Activated naive CD4-positive, alpha-beta T cell treated with anti-CD3 and anti-CD28 coated beads for 36 hours (primary cell): ENCODE measurements around the gene WWP2. TPM values are rescaled to one million over a fixed set of nuclear protein-coding genes. Genes with fewer than 3 reads are reported as not detected.
"Not testable (repeated sequence)": the region's sequence is repeated elsewhere in the genome, so short reads cannot be mapped to it uniquely, and the experiment has no call there.

Source experiments
- CTCF ChIA-PET: fragments of 350-600 bp; sonication (Branson Sonifier 250); formaldehyde crosslinking; loops from one replicate; lab custom pipeline; 2021; ENCODE audit warnings: antibody characterized with exemption; lab: Charles Lee
- DNase-seq: peaks from one replicate; pipeline ENCODE4 v3.0.0-alpha.2; 2020
- H3K27ac Mint-ChIP-seq: one replicate; pipeline ENCODE4 v1.8.0; 2021; ENCODE audit warnings: mild to moderate bottlenecking, mixed read lengths
- H3K27me3 Mint-ChIP-seq: one replicate; pipeline ENCODE4 v1.8.0; 2021; ENCODE audit warnings: low read depth, mixed read lengths
- H3K36me3 Mint-ChIP-seq: one replicate; pipeline ENCODE4 v1.8.0; 2021; ENCODE audit warnings: low read depth, mixed read lengths
- H3K4me1 Mint-ChIP-seq: one replicate; pipeline ENCODE4 v1.8.0; 2021; ENCODE audit warnings: low read depth, mixed read lengths
- H3K4me3 Mint-ChIP-seq: one replicate; pipeline ENCODE4 v1.8.0; 2021; ENCODE audit warnings: mild to moderate bottlenecking, moderate library complexity, mixed read lengths
- H3K9me3 Mint-ChIP-seq: one replicate; pipeline ENCODE4 v1.8.0; 2021; ENCODE audit warnings: mixed read lengths
- intact Hi-C: fragments of 100-400 bp; cut with micrococcal nuclease; formaldehyde crosslinking; loops from one replicate; pipeline ENCODE4 v1.15.1; 2023
- total RNA-seq, 2 experiments: library from RNA; stranded (reverse); gene quantifications; one replicate each; pipeline ENCODE4 v1.2.3, GENCODE V29; 2021

Gene WWP2
- total RNA-seq, 2 experiments from 2014 or later: 27.7 to 32.3 TPM

GRCh38 chr16:69775563-69775962, 13.4 kb downstream of the WWP2 start:
- peaks cover 17% of the 10 kb centered on the region for H3K9me3 Mint-ChIP-seq
- H3K27ac Mint-ChIP-seq: no peak overlapping the region
- DNase-seq: no peak
- CTCF ChIA-PET: interaction anchor here (1.8 kb wide), 1 partner anchor 21 kb away, joined by 5 read pairs; the partner anchor contains the start of gene NOB1
- H3K4me3 Mint-ChIP-seq: no peak overlapping the region
- H3K36me3 Mint-ChIP-seq: peaks cover 24% of the 10 kb centered on the region
- intact Hi-C loops: no loop called here
- no peaks in the 10 kb centered on the region for H3K27me3 Mint-ChIP-seq
- peaks cover 37% of the 10 kb centered on the region for H3K4me1 Mint-ChIP-seq

- H3K9me3 Mint-ChIP-seq: peaks cover 14% of the 10 kb centered on the region
- H3K36me3 Mint-ChIP-seq: peaks cover 18% of the 10 kb centered on the region
- CTCF ChIA-PET: no interaction called here
- no peaks in the 10 kb centered on the region for H3K27me3 Mint-ChIP-seq
- intact Hi-C loops: no loop called here
- no peak overlapping the region for H3K4me3 Mint-ChIP-seq
- no peak overlapping the region for H3K27ac Mint-ChIP-seq
- H3K4me1 Mint-ChIP-seq: peaks cover 9% of the 10 kb centered on the region
- DNase-seq: no peak
Observed at GRCh38 chr16:69779724-69780123, 17.6 kb downstream of the WWP2 start.

- H3K9me3 Mint-ChIP-seq: peaks cover 1% of the 10 kb centered on the region
- peaks cover 4% of the 10 kb centered on the region for H3K4me1 Mint-ChIP-seq
- no peak overlapping the region for H3K4me3 Mint-ChIP-seq
- H3K27ac Mint-ChIP-seq: no peak overlapping the region
- H3K27me3 Mint-ChIP-seq: no peaks in the 10 kb centered on the region
- intact Hi-C loops: no loop called here
- CTCF ChIA-PET: no interaction called here
- H3K36me3 Mint-ChIP-seq: peaks cover 4% of the 10 kb centered on the region
- no peak for DNase-seq
Observed at GRCh38 chr16:69781118-69781517, 19.0 kb downstream of the WWP2 start.

- Mint-ChIP-seq H3K36me3 (peaks cover 7% of the 10 kb centered on the region), H3K27ac (no peak overlapping the region), H3K27me3 (no peaks in the 10 kb centered on the region), H3K9me3 (no peaks in the 10 kb centered on the region), H3K4me3 (no peak overlapping the region), H3K4me1 (peaks cover 4% of the 10 kb centered on the region)
- CTCF ChIA-PET: interaction anchor here (1.7 kb wide), 1 partner anchor 146 kb away, joined by 5 read pairs; no protein-coding TSS in a partner anchor
- intact Hi-C loops: no loop called here
- DNase-seq: no peak
Observed at GRCh38 chr16:69784586-69784985, 22.5 kb downstream of the WWP2 start.

GRCh38 chr16:69787883-69788282, 25.8 kb downstream of the WWP2 start:
- CTCF ChIA-PET: interaction anchor here (2.0 kb wide), 1 partner anchor 9 kb away, joined by 8 read pairs; no protein-coding TSS in a partner anchor
- H3K9me3 Mint-ChIP-seq: no peaks in the 10 kb centered on the region
- no peaks in the 10 kb centered on the region for H3K4me1 Mint-ChIP-seq
- intact Hi-C loops: no loop called here
- no peak overlapping the region for H3K4me3 Mint-ChIP-seq
- H3K27me3 Mint-ChIP-seq: no peaks in the 10 kb centered on the region
- H3K36me3 Mint-ChIP-seq: peaks cover 7% of the 10 kb centered on the region
- DNase-seq: no peak
- H3K27ac Mint-ChIP-seq: no peak overlapping the region

DNA sequence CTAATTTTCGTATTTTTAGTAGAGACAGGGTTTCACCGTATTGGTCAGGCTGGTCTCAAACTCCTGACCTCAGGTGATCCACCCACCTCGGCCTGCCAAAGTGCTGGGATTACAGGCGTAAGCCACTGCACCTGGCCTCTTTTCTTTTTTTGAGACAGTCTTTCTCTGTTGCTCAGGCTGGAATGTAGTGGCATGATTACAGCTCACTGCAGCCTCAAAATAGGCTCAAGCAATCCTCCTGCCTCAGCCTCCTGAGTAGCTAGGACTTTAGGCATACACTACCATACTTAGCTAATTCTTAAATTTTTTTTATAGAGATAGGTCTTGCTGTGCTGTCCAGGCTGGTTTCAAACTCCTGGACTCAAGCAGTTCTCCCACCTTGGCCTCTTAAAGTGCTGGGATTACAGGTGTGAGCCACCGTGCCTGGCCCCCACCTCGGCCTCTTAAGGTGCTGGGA, 29.3 kb downstream of the WWP2 start:
- intact Hi-C loops, H3K4me3 Mint-ChIP-seq, DNase-seq, H3K9me3 Mint-ChIP-seq, H3K27me3 Mint-ChIP-seq, H3K4me1 Mint-ChIP-seq, H3K27ac Mint-ChIP-seq, H3K36me3 Mint-ChIP-seq: not testable (repeated sequence)
- CTCF ChIA-PET: interaction anchor here (0.7 to 1.1 kb wide), 3 partner anchors 21 to 507 kb away, joined by 3 to 4 read pairs (median 3); no protein-coding TSS in a partner anchor

GRCh38 chr16:69793526-69793925, 31.4 kb downstream of the WWP2 start:
- DNase-seq: no peak
- CTCF ChIA-PET: interaction anchor here (2.0 kb wide), 1 partner anchor 137 kb away, joined by 10 read pairs; no protein-coding TSS in a partner anchor
- Mint-ChIP-seq H3K4me1 (no peaks in the 10 kb centered on the region), H3K27me3 (no peaks in the 10 kb centered on the region), H3K4me3 (no peak overlapping the region), H3K36me3 (peaks cover 2% of the 10 kb centered on the region), H3K27ac (no peak overlapping the region), H3K9me3 (no peaks in the 10 kb centered on the region)
- intact Hi-C loops: no loop called here

- intact Hi-C loops: no loop called here
- no peaks in the 10 kb centered on the region for H3K27me3 Mint-ChIP-seq
- no peaks in the 10 kb centered on the region for H3K4me1 Mint-ChIP-seq
- no peak overlapping the region for H3K27ac Mint-ChIP-seq
- H3K4me3 Mint-ChIP-seq: no peak overlapping the region
- no peaks in the 10 kb centered on the region for H3K9me3 Mint-ChIP-seq
- peaks cover 6% of the 10 kb centered on the region for H3K36me3 Mint-ChIP-seq
- no peak for DNase-seq
- CTCF ChIA-PET: interaction anchor here (0.6 to 2.0 kb wide), 5 partner anchors 11 to 136 kb away, joined by 3 to 10 read pairs (median 3); no protein-coding TSS in a partner anchor
Observed at GRCh38 chr16:69794486-69794885, 32.4 kb downstream of the WWP2 start.

DNA sequence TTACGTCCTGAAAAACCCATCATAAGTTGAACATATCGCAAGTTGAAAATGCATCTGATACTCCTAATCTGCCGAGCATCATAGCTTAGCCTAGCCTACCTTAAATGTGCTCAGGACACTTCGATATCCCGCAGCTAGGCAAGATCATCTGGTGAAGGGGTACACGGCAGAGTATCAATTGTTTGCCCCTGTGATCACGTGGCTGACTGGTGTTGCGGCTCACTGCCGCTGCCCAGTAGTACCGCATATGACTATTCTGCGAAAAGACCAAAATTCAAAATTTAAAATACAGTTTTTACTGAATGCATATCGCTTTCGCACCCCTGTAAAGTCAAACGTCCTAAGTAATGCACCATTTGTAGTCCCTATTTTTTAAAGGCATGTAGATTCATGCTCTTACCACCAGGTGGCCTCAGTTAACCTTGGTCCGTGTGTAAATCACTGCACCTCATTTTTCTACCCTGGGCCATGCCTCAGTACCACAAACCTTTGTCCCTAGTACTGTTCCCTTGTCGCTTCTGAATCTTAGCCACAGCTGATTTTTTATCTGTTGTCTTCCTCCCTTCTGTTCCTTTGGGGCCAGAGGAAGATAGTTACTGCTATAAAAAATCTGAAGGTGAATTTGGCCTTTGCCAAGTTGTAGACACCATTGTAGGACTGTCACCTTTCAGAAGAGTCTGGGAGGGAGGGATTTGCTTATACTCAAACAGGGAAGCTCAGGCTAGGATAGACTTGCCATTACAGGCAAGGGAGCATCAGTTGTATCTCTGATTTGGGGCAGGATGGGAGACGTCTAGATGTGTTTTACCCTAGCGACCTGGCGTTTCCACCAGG, 34.4 kb downstream of the WWP2 start:
- H3K4me1 Mint-ChIP-seq: no peaks in the 10 kb centered on the region
- H3K9me3 Mint-ChIP-seq: no peaks in the 10 kb centered on the region
- H3K27me3 Mint-ChIP-seq: no peaks in the 10 kb centered on the region
- H3K4me3 Mint-ChIP-seq: no peak overlapping the region
- intact Hi-C loops: loop anchor here (1.0 to 2.0 kb wide), 3 partner anchors 62 to 857 kb away; no protein-coding TSS in a partner anchor
- peaks cover 7% of the 10 kb centered on the region for H3K36me3 Mint-ChIP-seq
- peak; percentile 41 for DNase-seq
- H3K27ac Mint-ChIP-seq: no peak overlapping the region
- CTCF ChIA-PET: interaction anchor here (0.5 to 2.6 kb wide), 11 partner anchors 9 to 963 kb away, joined by 3 to 14 read pairs (median 3); no protein-coding TSS in a partner anchor

GRCh38 chr16:69798466-69798865, 36.3 kb downstream of the WWP2 start:
- Mint-ChIP-seq H3K4me3 (no peak overlapping the region), H3K9me3 (no peaks in the 10 kb centered on the region), H3K27ac (no peak overlapping the region), H3K4me1 (no peaks in the 10 kb centered on the region), H3K27me3 (no peaks in the 10 kb centered on the region), H3K36me3 (peaks cover 12% of the 10 kb centered on the region)
- no peak for DNase-seq
- CTCF ChIA-PET: interaction anchor here (0.6 to 1.1 kb wide), 2 partner anchors 8 to 70 kb away, joined by 3 to 5 read pairs; no protein-coding TSS in a partner anchor
- intact Hi-C loops: no loop called here

GRCh38 chr16:69799611-69800031, 37.5 kb downstream of the WWP2 start:
- H3K36me3 Mint-ChIP-seq: peaks cover 14% of the 10 kb centered on the region
- no peaks in the 10 kb centered on the region for H3K4me1 Mint-ChIP-seq
- H3K27me3 Mint-ChIP-seq: no peaks in the 10 kb centered on the region
- CTCF ChIA-PET: no interaction called here
- DNase-seq: no peak
- intact Hi-C loops: no loop called here
- H3K27ac Mint-ChIP-seq: no peak overlapping the region
- H3K4me3 Mint-ChIP-seq: no peak overlapping the region
- no peaks in the 10 kb centered on the region for H3K9me3 Mint-ChIP-seq

DNA sequence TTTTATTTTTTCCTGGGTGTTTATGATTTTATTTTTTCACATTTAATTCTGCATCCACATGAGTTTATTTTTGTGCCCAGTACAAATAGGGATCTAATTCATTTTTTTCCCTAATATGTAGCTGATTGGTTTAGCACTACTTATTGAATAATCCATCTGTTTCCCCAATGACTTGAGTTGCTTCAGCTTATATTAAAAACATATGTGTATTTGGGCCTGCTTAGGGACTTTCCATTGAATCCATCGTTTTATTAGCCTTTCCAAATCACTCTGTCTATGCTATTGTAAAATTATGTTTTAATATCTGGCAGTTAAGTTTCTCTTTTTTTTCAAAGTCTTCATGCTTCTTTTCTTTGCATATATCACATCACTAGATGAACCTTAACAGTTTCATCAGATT, 42.2 kb downstream of the WWP2 start:
- CTCF ChIA-PET: no interaction called here
- Mint-ChIP-seq H3K27me3 (no peaks in the 10 kb centered on the region), H3K4me3 (no peak overlapping the region), H3K27ac (no peak overlapping the region), H3K36me3 (peaks cover 14% of the 10 kb centered on the region), H3K9me3 (no peaks in the 10 kb centered on the region), H3K4me1 (no peaks in the 10 kb centered on the region)
- no peak for DNase-seq
- intact Hi-C loops: no loop called here
